ENCODE data around the gene UBR7.

UBR7 gene

GRCh38 chr14:93274055-93274806, 67.2 kb downstream of the UBR7 start:
- DNase-seq (ENCODE audit: insufficient read length, low spot score) = no peak
- TF ChIP-seq POLR2AphosphoS5 (IDR thresholded peaks at IDR 0.05; ENCODE audit: low read depth, low read length) = no peak
- TF ChIP-seq PAX5 (IDR thresholded peaks at IDR 0.05; ENCODE audit: insufficient read depth, low read length, severe bottlenecking) = no peak
- TF ChIP-seq TAF1 (IDR thresholded peaks at IDR 0.05; ENCODE audit: low read depth, low read length) = no peak
- TF ChIP-seq POLR2A (IDR thresholded peaks at IDR 0.05; ENCODE audit: low read depth, low read length) = no peak
- TF ChIP-seq SPI1 (IDR thresholded peaks at IDR 0.05; ENCODE audit: low read depth, low read length) = no peak
- no peak for TF ChIP-seq POU2F2 (IDR thresholded peaks at IDR 0.05; ENCODE audit: low read depth, low read length)
- no peak for FAIRE-seq

DNA sequence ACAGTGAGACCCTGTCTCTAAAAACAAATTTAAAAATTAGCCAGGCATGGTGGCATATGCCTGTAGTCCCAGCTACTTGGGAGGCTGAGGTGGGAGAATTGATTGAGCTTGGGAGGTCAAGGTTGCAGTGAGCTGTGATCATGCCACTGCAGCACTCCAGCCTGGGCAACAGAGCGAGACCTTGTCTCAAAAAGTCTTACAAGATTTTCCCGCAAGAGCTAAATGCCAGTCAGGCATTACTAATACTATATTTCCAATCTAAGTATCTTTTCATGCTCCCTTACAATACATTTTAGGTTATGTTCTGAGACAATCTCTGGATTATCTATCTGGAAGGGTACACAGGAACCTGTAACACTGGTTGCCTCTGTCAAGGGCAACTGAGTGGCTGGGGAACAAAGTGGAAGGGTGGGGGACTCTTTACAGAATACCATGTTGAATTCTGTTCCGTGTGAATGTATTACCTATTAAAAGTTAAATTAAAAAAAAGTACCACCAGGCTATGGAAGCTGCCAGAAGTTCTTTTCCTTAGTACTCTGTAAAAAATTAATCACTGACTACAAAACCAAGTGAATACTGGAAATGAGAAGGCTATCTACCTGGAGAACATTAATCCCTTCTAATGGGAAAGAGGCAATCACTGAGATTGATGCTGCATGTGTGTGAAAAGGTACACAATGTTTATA, 69.1 kb downstream of the UBR7 start:
- DNase-seq (ENCODE audit: insufficient read length, low spot score) (no peak), FAIRE-seq (no peak)
- no peak for TF ChIP-seq POLR2A (IDR thresholded peaks at IDR 0.05; ENCODE audit: low read depth, low read length)
